Measurements from ENCODE around the gene PLEKHM2.
A peak's percentile ranks its signal among the peaks of the same experiment; 100 is the strongest.

PLEKHM2 gene

GRCh38 chr1:15755646-15756040 is 71.5 kb downstream of the PLEKHM2 start:
- H3K9ac ChIP-seq (ENCODE audit: low read length): peak overlapping the region; percentile 51
- peaks cover 28% of the 10 kb centered on the region for H3K4me1 ChIP-seq (ENCODE audit: control insufficient read depth, insufficient read depth, low read length)
- peaks cover 17% of the 10 kb centered on the region for H3K27me3 ChIP-seq (ENCODE audit: control insufficient read depth, insufficient read depth, low read length)
- H3K4me3 ChIP-seq (ENCODE audit: low read length): no peak overlapping the region
- no peaks in the 10 kb centered on the region for H3K9me3 ChIP-seq (ENCODE audit: control insufficient read depth, low read length)
- no peaks in the 10 kb centered on the region for H3K36me3 ChIP-seq (ENCODE audit: control insufficient read depth, insufficient read depth, low read length)

- peaks cover 35% of the 10 kb centered on the region for H3K4me1 ChIP-seq (ENCODE audit: control insufficient read depth, insufficient read depth, low read length)
- peak overlapping the region; percentile 97 for H3K4me3 ChIP-seq (ENCODE audit: low read length)
- H3K9ac ChIP-seq (ENCODE audit: low read length): peak overlapping the region; percentile 95
Observed at GRCh38 chr1:15756143-15757015, 72.3 kb downstream of the PLEKHM2 start.

GRCh38 chr1:15757016-15757543 is 73.0 kb downstream of the PLEKHM2 start:
- peak overlapping the region; percentile 95 for H3K9ac ChIP-seq (ENCODE audit: low read length)
- peak overlapping the region; percentile 97 for H3K4me3 ChIP-seq (ENCODE audit: low read length)
- H3K4me1 ChIP-seq (ENCODE audit: control insufficient read depth, insufficient read depth, low read length): peaks cover 37% of the 10 kb centered on the region

More at GRCh38 chr1:15756143-15757015, 72.3 kb downstream of the PLEKHM2 start:
- Histone ChIP-seq H3K36me3 (ENCODE audit: control insufficient read depth, insufficient read depth, low read length) (no peaks in the 10 kb centered on the region), H3K9me3 (ENCODE audit: control insufficient read depth, low read length) (no peaks in the 10 kb centered on the region), H3K27me3 (ENCODE audit: control insufficient read depth, insufficient read depth, low read length) (peaks cover 17% of the 10 kb centered on the region)

GRCh38 chr1:15757575-15758342 is 73.6 kb downstream of the PLEKHM2 start:
- Histone ChIP-seq H3K9me3 (ENCODE audit: control insufficient read depth, low read length) (no peaks in the 10 kb centered on the region), H3K36me3 (ENCODE audit: control insufficient read depth, insufficient read depth, low read length) (no peaks in the 10 kb centered on the region), H3K27me3 (ENCODE audit: control insufficient read depth, insufficient read depth, low read length) (peaks cover 17% of the 10 kb centered on the region), H3K4me1 (ENCODE audit: control insufficient read depth, insufficient read depth, low read length) (peaks cover 37% of the 10 kb centered on the region), H3K9ac (ENCODE audit: low read length) (peak overlapping the region; percentile 95), H3K4me3 (ENCODE audit: low read length) (peak overlapping the region; percentile 97)

More at GRCh38 chr1:15757016-15757543, 73.0 kb downstream of the PLEKHM2 start:
- Histone ChIP-seq H3K27me3 (ENCODE audit: control insufficient read depth, insufficient read depth, low read length) (peaks cover 17% of the 10 kb centered on the region), H3K9me3 (ENCODE audit: control insufficient read depth, low read length) (no peaks in the 10 kb centered on the region), H3K36me3 (ENCODE audit: control insufficient read depth, insufficient read depth, low read length) (no peaks in the 10 kb centered on the region)

GRCh38 chr1:15758343-15758931 is 74.3 kb downstream of the PLEKHM2 start, which contains the start of gene FBLIM1:
Gene FBLIM1 (plus strand): TSS chr1:15758795. CDS start chr1:15764984, 6,189 bp downstream.
- H3K9ac ChIP-seq (ENCODE audit: low read length): peak within 1 kb of the TSS; percentile 95
- no peaks in the 10 kb centered on the region for H3K9me3 ChIP-seq (ENCODE audit: control insufficient read depth, low read length)
- peak within 1 kb of the TSS; percentile 97 for H3K4me3 ChIP-seq (ENCODE audit: low read length)
- peaks cover 37% of the 10 kb centered on the region for H3K4me1 ChIP-seq (ENCODE audit: control insufficient read depth, insufficient read depth, low read length)
- peaks cover 17% of the 10 kb centered on the region for H3K27me3 ChIP-seq (ENCODE audit: control insufficient read depth, insufficient read depth, low read length)
- H3K36me3 ChIP-seq (ENCODE audit: control insufficient read depth, insufficient read depth, low read length): no peaks in the 10 kb centered on the region

DNA sequence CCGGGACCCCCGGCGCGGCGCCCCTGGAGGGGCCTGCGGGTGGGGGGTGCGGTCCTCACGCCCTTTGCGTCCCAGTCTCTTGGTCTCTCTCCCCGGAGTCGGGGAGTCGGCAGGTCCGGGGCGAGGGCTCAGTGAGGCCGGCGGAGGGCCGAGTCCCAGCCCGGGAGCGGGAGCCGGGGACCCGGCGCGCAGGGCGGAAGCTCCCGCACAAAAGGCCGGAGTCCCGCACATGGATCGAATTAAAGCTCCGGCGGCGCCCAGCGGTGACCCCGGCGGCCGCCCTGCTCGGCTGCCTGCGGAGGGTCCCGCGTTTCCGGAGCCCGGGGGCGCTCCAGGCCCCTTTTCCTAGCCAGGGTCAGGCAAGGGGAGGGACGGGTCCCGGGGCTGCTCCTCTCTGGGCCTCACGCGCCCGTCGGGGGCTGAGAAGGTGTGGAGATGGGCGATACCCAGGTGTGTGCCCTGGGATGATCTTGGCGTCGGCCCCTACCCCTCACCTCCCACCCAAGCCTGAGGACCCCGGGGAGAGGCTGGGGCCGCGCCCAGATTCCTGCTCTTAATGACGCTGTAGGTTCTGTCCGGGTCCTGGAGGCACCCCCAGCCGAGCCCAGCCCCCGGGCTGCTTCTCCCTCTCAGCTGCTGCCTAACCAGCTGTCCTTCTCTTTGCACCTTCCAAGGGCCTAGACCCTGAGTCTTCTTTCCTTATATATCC is 75.0 kb downstream of the PLEKHM2 start:
- peaks cover 44% of the 10 kb centered on the region for H3K4me1 ChIP-seq (ENCODE audit: control insufficient read depth, insufficient read depth, low read length)

DNA sequence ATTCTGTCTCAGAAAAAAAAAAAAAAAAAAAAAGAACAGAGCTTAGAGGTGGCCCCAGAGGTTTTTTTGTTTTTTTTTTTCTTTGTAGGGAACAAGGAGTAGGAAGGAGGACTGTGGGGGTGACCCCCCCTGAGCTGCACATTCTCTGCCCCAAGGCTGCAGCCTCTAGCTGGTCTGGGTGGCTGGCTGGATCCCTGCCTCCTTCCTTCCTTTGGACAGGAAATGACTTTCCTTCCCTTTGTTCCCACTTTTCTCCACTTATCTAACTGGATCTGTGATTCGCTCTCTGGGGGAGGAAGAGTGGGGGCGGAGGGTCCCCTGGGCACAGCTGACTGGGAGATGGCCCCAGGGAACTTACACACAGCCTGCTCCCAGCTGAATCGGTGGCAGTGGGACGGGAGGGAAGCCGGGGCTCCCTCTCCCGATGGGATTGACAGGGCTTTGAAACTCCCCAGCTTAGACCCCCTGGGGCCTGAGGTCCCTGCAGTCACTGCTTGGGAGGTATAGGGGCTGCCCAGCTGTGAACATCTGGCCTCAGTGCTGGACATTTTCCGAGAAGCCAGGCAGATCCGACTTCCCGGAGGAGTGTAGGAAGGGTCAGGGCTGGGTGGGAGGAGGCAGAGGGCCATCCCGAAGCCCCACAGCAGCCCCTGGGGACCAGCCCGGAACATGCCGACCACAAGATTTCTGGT is 76.5 kb downstream of the PLEKHM2 start:
- peaks cover 17% of the 10 kb centered on the region for H3K27me3 ChIP-seq (ENCODE audit: control insufficient read depth, insufficient read depth, low read length)
- H3K9me3 ChIP-seq (ENCODE audit: control insufficient read depth, low read length): no peaks in the 10 kb centered on the region
- peaks cover 10% of the 10 kb centered on the region for H3K36me3 ChIP-seq (ENCODE audit: control insufficient read depth, insufficient read depth, low read length)
- peak overlapping the region; percentile 10 for H3K9ac ChIP-seq (ENCODE audit: low read length)
- H3K4me1 ChIP-seq (ENCODE audit: control insufficient read depth, insufficient read depth, low read length): peaks cover 49% of the 10 kb centered on the region
- H3K4me3 ChIP-seq (ENCODE audit: low read length): no peak overlapping the region

More for the DNA sequence above, 75.0 kb downstream of the PLEKHM2 start:
- H3K27me3 ChIP-seq (ENCODE audit: control insufficient read depth, insufficient read depth, low read length): peaks cover 17% of the 10 kb centered on the region
- H3K9me3 ChIP-seq (ENCODE audit: control insufficient read depth, low read length): no peaks in the 10 kb centered on the region
- H3K36me3 ChIP-seq (ENCODE audit: control insufficient read depth, insufficient read depth, low read length): no peaks in the 10 kb centered on the region
- H3K9ac ChIP-seq (ENCODE audit: low read length): peak overlapping the region; percentile 70
- H3K4me3 ChIP-seq (ENCODE audit: low read length): peak overlapping the region; percentile 25

DNA sequence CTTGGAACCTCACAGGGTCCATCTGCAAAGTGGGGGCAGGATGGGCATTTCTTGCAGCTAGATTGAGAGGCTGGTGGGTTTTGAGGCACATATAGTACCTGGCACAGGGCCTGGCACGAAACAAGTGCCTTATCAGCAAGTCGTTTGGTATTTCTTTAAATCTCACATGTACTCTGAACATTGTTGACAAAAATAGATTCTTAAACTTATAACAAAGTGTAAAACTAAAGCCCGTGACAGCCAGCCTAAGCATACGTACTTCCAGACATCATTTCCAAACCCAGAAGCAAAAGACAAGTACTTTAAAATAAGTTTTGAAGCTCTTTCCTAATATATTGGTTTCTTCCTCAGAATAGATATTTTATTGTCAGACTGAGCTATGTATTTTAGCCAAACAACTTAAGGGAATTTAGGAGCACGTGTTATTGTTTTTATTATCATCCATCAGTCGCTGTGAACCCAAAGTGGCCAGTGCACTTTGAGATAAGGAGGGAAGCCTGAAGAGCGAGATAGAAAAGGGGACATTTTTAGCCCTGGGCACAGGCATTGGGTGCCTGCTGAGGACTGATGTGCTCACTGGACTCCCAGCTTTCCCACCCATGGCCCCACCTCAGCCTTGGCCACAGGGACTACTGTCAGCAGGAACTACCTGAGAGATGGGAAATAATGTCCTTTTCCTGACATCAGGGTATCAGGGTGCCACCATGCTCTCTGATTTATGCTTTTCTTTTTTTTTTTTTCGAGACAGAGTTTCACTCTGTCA is 77.4 kb downstream of the PLEKHM2 start:
- peaks cover 14% of the 10 kb centered on the region for H3K27me3 ChIP-seq (ENCODE audit: control insufficient read depth, insufficient read depth, low read length)
- no peaks in the 10 kb centered on the region for H3K9me3 ChIP-seq (ENCODE audit: control insufficient read depth, low read length)
- peaks cover 46% of the 10 kb centered on the region for H3K4me1 ChIP-seq (ENCODE audit: control insufficient read depth, insufficient read depth, low read length)
- H3K9ac ChIP-seq (ENCODE audit: low read length): peak overlapping the region; percentile 10
- peaks cover 11% of the 10 kb centered on the region for H3K36me3 ChIP-seq (ENCODE audit: control insufficient read depth, insufficient read depth, low read length)
- H3K4me3 ChIP-seq (ENCODE audit: low read length): no peak overlapping the region

- Histone ChIP-seq H3K9me3 (ENCODE audit: control insufficient read depth, low read length) (no peaks in the 10 kb centered on the region), H3K4me1 (ENCODE audit: control insufficient read depth, insufficient read depth, low read length) (peaks cover 43% of the 10 kb centered on the region), H3K9ac (ENCODE audit: low read length) (no peak overlapping the region), H3K4me3 (ENCODE audit: low read length) (no peak overlapping the region), H3K36me3 (ENCODE audit: control insufficient read depth, insufficient read depth, low read length) (peaks cover 11% of the 10 kb centered on the region), H3K27me3 (ENCODE audit: control insufficient read depth, insufficient read depth, low read length) (peaks cover 10% of the 10 kb centered on the region)
Observed at GRCh38 chr1:15762546-15762945, 78.4 kb downstream of the PLEKHM2 start.

DNA sequence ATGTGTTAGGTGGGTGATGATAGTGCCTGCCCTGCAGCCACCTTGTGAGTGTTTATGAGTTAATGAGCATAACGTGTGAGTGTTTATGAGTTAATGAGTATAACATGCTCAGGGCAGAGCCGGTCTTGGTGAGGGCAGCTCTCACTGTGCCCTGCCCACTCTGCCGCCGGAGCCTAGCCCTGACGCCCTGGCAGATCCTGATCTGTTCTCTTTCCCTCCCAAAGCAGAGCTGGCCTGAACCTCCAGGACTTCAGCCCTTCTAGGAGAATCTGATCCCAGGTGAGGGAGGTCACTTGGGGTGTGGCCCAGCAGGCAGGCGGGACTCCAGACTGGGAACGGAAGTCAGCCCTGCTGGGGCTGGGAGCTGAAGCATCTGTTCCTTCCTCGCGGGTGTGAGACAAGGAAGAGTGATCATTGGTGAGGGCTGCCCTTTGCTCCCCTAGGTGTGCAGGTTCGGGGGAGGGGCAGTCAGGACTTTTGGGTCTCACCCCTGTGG is 80.2 kb downstream of the PLEKHM2 start:
- Histone ChIP-seq H3K9ac (ENCODE audit: low read length) (no peak overlapping the region), H3K4me3 (ENCODE audit: low read length) (peak overlapping the region; percentile 25), H3K36me3 (ENCODE audit: control insufficient read depth, insufficient read depth, low read length) (peaks cover 11% of the 10 kb centered on the region), H3K9me3 (ENCODE audit: control insufficient read depth, low read length) (no peaks in the 10 kb centered on the region), H3K27me3 (ENCODE audit: control insufficient read depth, insufficient read depth, low read length) (peaks cover 3% of the 10 kb centered on the region), H3K4me1 (ENCODE audit: control insufficient read depth, insufficient read depth, low read length) (peaks cover 36% of the 10 kb centered on the region)
